Amniotic stem cell (primary cell): Measurements from ENCODE around the gene SUCLG2.

ENCODE experiments used
- DNase-seq: peaks from one replicate; lab custom pipeline; 2025; lab: John Stamatoyannopoulos, UW

The SUCLG2 gene

GRCh38 chr3:67649681-67650080, 4.7 kb downstream of the SUCLG2 start:
- no peak for DNase-seq

- DNase-seq = no peak
Observed at GRCh38 chr3:67648701-67649100, 5.7 kb downstream of the SUCLG2 start.

- no peak for DNase-seq
Observed at GRCh38 chr3:67648229-67648628, 6.2 kb downstream of the SUCLG2 start.

DNA sequence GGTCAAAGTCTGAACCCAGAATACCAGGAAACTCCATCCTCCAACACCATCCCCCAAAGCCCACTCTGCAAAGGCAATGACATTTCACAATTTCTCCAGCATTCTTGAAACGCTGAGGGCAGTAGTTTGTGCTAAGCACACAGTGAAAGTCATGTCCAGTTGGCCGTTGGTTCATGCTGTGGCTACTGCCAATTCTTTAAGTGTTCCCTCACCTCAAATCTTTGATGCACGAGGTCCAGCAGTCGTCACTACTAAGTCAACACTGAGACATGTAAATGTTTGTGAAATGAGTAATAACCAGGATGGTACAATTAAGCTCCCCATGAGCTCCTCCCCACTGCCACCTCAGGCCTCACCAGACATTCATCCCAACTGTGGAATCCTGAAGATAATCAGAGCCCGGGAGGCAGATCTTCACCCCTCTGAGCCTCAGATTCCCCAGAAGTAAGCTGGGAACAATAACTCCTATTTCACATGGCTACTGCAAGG, 7.0 kb downstream of the SUCLG2 start:
- peak; percentile 80 for DNase-seq

GRCh38 chr3:67646586-67647234, 7.7 kb downstream of the SUCLG2 start:
- no peak for DNase-seq

GRCh38 chr3:67644827-67645226, 9.6 kb downstream of the SUCLG2 start:
- no peak for DNase-seq

DNA sequence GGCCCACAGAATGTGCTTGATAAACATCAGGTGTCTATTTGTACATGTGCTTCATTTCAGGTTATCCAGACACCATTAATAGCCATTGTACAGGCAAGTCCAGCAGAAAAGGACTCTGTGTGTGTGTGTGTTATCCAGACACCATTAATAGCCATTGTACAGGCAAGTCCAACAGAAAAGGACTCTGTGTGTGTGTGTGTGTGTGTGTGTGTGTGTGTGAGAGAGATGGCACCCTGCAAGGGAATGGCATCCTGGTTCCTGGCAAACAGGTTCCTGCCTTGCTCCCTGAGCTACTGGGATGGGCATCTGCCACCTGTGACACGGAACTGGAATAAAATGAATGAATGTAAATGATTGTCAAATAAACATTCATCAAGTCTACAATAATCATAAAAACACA, 11.7 kb downstream of the SUCLG2 start:
- DNase-seq = no peak

- DNase-seq = no peak
Observed at GRCh38 chr3:67642190-67642589, 12.2 kb downstream of the SUCLG2 start.

GRCh38 chr3:67641451-67641850, 13.0 kb downstream of the SUCLG2 start:
- no peak for DNase-seq

DNA sequence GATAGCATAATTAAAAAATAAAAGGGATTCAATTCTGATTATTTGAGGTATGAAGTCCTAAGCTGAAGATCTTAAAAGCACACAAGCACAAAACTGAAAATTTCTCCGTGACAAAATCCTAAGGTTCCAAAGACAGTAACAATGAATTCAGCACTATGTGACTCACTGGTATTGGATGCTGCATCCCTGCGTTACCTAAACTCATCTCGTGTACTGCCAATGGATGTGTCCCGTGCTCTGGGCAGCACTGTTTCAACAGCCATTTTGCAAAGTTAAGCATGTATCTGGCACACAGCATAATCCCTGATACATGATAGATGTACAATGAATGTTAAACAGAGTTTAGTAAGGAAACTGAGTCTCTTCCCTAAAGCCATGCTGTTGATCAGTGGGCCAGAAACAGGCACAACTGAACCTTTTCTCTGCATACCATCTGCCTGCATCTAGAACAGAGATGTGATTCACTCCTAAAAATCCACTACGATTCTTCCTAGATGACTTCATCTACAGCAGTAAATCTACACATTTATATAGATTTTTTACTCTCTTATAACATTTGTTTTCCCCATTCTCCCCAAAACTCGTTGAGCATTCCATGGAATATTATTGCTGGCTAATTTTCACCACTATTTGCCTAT, 14.3 kb downstream of the SUCLG2 start:
- no peak for DNase-seq

DNA sequence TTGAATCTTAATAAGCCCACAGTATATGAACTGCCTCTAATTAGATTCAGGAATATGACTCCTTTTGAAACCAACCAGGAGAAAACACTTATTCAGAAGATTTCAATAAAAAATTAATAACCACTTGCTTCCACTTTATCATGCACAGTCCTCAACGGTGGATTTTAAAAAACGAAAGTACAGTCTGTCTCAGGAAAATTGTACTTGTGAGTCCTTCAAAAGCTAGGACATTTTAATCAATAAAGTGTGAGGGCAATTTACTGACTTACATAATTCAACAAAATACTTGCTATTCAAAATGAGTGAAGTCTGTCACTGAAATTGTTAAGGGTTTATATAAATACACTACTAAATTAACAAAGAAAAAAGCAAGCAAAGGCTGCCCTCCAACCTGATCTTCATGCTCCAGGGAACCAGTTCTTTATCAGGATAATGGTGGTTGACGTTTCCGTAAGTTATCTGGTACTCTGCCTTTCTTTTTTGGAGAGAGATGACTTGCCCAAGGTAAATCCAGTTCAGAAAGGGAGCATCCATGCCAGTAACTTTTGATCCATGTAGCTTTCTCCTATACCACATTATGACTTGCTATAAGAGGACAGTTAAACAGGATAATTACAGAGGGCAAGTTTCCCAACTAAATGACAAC, 17.0 kb downstream of the SUCLG2 start:
- DNase-seq = no peak

DNA sequence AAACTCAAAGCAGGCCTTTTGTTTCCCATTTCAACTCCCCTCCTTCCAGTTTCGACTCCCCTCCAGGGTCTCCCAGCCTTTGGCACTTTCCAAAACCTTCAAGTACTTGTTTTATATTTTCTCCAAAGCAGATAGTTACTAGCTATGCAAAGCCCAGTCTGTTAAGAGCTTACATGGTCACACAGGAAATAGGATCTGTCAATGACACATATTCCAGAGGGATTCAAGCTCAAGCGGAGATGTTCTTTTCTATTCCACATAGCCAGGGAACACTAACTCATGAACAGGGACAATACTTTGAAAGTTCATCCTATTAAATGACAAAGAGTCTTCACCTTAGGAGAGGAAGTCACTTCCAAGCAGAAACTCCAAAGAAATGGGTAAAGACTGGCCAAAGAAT, 18.6 kb downstream of the SUCLG2 start:
- DNase-seq = no peak

GRCh38 chr3:67635257-67635656, 19.2 kb downstream of the SUCLG2 start:
- DNase-seq = peak; percentile 67

DNA sequence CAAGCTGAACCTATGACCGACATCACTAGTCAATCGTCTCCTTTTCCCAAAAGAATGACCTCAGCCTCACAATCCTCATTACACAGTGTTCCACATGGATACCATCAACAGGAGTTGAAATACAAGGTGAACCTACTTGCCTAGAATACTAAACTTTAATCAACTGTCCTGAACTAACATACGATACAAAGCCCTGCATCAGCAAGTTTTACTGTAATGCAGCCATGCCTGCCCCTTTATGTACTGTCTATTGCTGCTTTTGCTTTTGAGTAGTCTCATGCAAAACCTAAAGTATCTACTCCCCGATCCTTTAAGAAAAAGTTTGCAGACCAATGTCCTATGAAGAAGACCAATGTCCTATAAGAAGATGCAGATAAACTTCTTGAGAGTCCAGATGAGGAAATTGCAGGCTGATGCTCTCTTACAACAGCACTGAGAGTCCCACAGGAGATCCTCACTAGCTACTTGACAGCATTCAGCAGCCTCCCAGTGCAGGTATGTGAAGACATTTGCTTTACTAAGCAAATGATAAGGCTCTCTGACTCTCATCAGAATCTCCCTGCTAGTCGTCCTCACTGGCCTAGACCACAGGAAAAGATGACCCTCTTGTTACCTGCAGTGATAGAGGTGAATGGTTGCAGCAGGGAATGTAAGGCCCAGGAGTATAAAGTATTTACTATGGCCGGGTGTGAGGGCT, 23.6 kb downstream of the SUCLG2 start:
- no peak for DNase-seq

- no peak for DNase-seq
Observed at GRCh38 chr3:67624687-67625086, 29.7 kb downstream of the SUCLG2 start.

GRCh38 chr3:67624078-67624477, 30.3 kb downstream of the SUCLG2 start:
- no peak for DNase-seq

- DNase-seq = no peak
Observed at GRCh38 chr3:67622652-67623051, 31.8 kb downstream of the SUCLG2 start.

DNA sequence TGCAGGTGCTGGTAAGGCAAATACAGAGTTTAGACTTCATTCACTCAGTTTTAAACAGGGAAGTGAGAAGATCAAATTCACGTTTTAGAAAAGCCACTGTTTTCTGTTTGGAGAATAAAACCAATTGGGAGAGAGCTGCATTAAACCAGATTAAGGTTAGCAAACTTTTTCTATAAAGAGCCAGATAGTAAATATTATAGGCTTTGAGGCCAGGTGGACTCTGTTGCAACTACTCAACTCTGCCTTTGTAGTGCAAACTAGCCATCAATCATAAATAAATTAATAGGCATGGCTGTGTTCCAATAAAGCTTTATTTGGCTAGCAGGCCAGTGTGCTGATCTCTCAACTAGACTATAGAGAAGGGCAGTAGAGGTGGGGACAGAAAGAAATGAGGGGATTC, 33.5 kb downstream of the SUCLG2 start:
- no peak for DNase-seq

DNA sequence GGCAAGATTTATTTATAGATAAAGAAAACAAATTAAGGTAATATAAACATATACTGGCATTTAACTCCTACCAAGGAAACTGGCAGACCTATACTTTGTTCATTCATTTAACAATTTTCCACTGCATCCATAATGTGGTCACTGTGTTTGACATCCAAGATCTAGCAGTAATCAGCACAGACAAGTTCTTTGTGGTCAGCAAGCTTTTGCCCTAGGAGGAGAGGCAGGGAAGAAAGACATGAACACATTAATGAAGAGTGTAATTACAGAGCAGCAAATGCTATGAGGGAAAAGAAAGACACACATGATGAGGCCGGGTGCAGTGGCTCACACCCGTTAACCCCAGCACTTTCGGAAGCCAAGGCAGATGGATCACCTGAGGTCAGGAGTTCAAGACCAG, 34.4 kb downstream of the SUCLG2 start:
- DNase-seq = no peak

GRCh38 chr3:67617518-67617917, 36.9 kb downstream of the SUCLG2 start:
- DNase-seq = no peak

GRCh38 chr3:67616046-67616445, 38.4 kb downstream of the SUCLG2 start:
- no peak for DNase-seq

- DNase-seq = no peak
Observed at GRCh38 chr3:67614195-67614594, 40.2 kb downstream of the SUCLG2 start.

DNA sequence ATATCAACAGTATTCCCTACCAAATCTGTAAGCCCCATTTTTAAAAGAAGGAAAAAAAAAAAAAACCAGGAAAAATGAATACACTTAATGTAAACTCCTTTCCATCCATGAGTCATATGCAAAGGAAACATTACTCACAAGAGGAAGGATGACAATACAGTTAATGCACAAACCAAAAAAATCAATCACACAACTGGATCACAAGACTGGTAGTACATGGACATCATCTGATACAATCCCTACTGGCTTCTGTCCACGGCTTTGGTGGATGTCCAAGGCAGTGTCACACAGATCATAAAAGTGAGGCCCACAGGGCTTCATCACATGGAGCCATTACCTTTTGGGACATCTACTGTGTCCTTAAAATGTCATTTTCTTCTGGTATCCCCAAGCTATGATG, 44.0 kb downstream of the SUCLG2 start:
- peak; percentile 26 for DNase-seq
